ENCODE results near the gene RIC3. TPM values are rescaled to one million over a fixed set of nuclear protein-coding genes. Genes with fewer than 3 reads are reported as not detected.

RIC3 gene
- total RNA-seq, 4 donors from 2014 or later: 3.6 to 12.0 (median 8.2) TPM

DNA sequence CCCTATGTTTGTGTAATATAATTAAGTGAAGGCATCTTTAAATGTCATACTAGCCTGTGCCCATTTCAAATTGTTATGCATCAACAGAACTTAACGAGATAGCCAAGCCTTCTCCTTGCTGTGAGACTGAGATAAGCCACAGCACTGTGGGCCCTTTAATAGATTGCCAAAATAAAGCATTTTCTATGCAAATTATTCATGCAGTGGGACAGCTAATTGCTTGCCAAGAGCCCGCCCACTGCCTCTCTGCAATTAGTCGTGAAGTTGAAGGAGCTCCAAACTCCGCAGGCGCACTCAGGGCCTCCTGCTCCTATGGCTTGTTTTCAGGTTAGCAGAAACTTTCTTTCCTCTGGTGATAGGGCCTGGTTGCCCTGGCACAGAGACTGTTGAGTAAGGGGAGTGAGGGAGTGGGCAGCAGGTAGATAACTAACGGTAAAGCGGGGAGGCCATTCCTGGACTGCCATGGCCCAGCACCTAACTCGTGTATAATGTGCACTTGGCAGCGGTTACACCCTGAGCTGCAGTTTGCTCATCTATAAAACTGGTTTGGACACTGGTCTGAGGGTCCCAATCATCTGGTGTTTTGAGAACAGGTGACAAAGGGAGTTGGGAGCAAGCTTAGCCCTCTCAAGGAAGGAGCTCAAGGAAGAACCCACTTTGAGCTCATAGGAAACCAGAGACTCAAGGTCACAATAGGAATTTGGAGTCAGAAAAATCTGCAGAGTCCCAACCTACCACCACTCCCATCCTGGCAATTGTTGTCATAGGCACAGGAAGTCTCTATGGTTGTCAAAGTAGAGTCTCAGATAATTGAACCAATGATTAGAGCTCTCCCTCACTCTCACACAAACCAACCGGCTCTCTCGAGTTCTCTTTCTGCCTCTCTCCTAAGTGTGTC lies 33.9 kb upstream of the RIC3 start:
- no peak for DNase-seq (ENCODE audit: low spot score)
- ATAC-seq (ENCODE audit: low FRiP score): no peak
- TF ChIP-seq, protein P1, sequence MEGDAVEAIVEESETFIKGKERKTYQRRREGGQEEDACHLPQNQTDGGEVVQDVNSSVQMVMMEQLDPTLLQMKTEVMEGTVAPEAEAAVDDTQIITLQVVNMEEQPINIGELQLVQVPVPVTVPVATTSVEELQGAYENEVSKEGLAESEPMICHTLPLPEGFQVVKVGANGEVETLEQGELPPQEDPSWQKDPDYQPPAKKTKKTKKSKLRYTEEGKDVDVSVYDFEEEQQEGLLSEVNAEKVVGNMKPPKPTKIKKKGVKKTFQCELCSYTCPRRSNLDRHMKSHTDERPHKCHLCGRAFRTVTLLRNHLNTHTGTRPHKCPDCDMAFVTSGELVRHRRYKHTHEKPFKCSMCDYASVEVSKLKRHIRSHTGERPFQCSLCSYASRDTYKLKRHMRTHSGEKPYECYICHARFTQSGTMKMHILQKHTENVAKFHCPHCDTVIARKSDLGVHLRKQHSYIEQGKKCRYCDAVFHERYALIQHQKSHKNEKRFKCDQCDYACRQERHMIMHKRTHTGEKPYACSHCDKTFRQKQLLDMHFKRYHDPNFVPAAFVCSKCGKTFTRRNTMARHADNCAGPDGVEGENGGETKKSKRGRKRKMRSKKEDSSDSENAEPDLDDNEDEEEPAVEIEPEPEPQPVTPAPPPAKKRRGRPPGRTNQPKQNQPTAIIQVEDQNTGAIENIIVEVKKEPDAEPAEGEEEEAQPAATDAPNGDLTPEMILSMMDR (IDR thresholded peaks at IDR 0.05): no peak

DNA sequence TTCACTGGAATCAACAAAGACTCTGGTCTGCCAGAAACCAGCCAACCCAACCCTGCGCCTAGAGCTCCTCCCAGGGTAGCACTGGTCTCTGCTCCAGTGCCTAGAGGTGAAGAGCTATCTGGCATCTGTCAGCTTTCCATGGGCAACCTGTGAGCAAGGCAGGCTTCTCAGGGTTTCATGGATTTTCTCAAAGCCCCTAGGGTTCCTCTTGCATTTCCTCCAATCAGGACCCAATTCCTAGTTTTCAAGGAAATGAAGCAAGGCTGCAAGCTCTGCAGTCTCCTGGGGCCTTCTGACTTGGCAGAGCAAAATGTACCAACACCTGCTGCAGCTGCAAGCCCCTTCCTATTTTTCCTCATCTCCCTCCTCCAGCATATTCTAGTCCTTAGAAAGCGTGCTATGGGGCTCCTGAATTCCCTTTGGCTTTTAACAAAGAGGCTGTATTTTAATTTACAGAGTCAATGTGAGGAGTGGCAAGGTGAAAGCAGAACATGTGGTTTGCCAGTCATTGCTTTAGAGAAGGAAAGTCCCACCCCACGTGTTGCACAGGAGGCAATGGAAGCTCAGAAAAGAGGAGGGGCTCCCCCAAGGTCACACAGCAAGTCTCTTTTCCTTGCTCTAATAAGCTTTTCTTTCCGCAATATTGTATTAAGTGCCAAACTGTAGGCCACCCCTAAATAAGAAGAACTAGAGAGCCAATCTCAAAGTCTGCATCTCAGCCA lies 33.0 kb upstream of the RIC3 start:
- DNase-seq (ENCODE audit: low spot score) (no peak), ATAC-seq (ENCODE audit: low FRiP score) (no peak)
- TF ChIP-seq, protein P1 (IDR thresholded peaks at IDR 0.05): no peak

DNA sequence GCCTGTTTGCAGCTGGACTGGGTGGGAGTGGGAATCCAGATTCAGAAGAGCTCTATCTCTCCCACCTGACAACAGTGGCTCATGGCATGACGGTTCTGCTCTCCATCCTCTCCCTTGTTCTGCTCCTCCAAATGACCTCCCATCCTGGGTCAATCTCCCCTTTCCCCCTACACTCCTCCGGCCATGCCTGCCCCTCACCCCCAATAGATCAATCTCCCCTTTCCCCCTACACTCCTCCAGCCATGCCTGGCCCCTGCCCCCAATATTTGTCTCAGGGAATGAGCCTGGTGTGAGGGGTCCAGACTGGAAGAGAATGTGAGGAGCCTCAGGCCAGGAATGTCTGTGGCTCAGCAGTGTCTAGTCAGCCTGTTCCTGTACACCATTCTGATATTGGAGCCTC lies 30.9 kb upstream of the RIC3 start:
- DNase-seq (ENCODE audit: low spot score) (no peak), ATAC-seq (ENCODE audit: low FRiP score) (no peak)
- TF ChIP-seq, protein P1 (IDR thresholded peaks at IDR 0.05): no peak

DNA sequence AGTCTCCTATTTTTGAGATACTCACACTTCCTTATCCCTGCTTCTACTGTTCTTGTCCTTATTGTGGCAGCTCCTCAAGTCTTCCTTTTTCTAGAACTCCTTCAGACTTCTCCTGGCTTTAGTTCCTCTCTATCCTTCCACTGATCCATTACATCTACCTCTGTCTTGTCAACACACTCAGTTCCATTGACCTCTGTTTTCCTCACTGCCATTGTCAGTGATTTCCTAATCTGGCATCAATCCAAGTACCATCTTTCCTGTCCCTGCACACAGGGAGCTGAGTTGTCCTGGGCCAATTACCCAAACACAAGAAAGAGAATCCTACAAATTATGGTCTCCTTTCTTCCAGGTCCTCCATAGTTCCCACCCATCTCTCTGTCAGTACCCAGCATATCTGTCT lies 27.9 kb upstream of the RIC3 start:
- no peak for ATAC-seq (ENCODE audit: low FRiP score)
- TF ChIP-seq, protein P1 (IDR thresholded peaks at IDR 0.05): no peak
- no peak for DNase-seq (ENCODE audit: low spot score)

DNA sequence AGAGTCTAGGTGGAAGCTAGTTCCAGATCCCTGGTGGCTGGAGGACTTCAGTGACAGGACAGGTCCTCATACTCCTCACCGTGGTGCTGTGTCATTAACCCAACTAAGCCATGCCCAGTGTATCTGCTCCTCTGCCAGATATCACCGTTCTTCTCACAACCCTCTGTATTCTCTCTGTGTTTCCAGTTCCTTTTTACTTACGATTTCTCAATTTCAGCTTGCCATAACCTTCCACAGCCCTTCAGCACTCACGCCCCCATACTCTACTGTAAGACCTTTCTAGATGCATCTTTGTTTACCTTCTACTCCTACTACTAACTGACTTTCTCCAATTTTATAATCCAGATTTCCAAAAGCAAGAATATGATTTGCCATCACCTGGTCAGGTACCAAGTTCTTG lies 26.1 kb upstream of the RIC3 start:
- TF ChIP-seq, protein P1 (IDR thresholded peaks at IDR 0.05): no peak
- no peak for DNase-seq (ENCODE audit: low spot score)
- no peak for ATAC-seq (ENCODE audit: low FRiP score)

DNA sequence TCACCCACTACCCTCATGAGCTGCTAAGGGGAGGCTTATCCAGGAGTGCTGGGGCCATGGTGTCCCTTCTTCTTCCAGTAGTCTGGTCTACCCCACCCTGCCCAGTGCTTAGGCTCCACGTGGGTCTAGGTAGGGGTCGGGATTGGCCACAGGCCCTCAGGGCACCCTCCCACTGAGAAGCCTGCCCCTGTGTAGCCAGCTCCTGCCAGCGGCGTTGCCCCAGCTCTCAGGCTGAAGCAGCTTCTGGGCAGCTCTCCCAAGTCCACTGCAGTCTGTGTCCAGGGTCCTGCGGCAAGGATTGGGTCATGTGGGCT lies 24.0 kb upstream of the RIC3 start:
- DNase-seq (ENCODE audit: low spot score) (no peak), ATAC-seq (ENCODE audit: low FRiP score) (no peak)
- TF ChIP-seq, protein P1 (IDR thresholded peaks at IDR 0.05): no peak
